DLD1 (cell line): ENCODE data around the gene PSMB5.

Source experiments
- in situ Hi-C: cut with HindIII; loops from 2 replicates; pipeline ENCODE4 v1.10.0; 2017; ENCODE audit warnings: low sequenced_read_pairs

PSMB5 gene

GRCh38 chr14:23060536-23061260 is 26.0 kb upstream of the PSMB5 start:
- in situ Hi-C loops, result no loop called here

- in situ Hi-C loops, result no loop called here
Measured at GRCh38 chr14:23058654-23059504, 24.2 kb upstream of the PSMB5 start.

- in situ Hi-C loops, result no loop called here
Measured at GRCh38 chr14:23057757-23058653, 23.3 kb upstream of the PSMB5 start.

- in situ Hi-C loops, result no loop called here
Measured at GRCh38 chr14:23056956-23057756, 22.5 kb upstream of the PSMB5 start, which contains the start of gene CDH24. Gene CDH24, minus strand, starts transcription at chr14:23057520. Its CDS starts 1,787 bp downstream, at chr14:23055733.

- in situ Hi-C loops, result no loop called here
Measured at GRCh38 chr14:23056145-23056955, 21.6 kb upstream of the PSMB5 start.

GRCh38 chr14:23055621-23056144 is 21.0 kb upstream of the PSMB5 start:
- in situ Hi-C loops, result no loop called here

GRCh38 chr14:23055147-23055550 is 20.4 kb upstream of the PSMB5 start:
- in situ Hi-C loops, result no loop called here

- in situ Hi-C loops, result no loop called here
Measured at GRCh38 chr14:23054000-23054811, 19.5 kb upstream of the PSMB5 start.

GRCh38 chr14:23053426-23053825 is 18.7 kb upstream of the PSMB5 start:
- in situ Hi-C loops, result no loop called here

- in situ Hi-C loops, result no loop called here
Measured at GRCh38 chr14:23052671-23053070, 18.0 kb upstream of the PSMB5 start.

GRCh38 chr14:23052182-23052623 is 17.5 kb upstream of the PSMB5 start:
- in situ Hi-C loops, result no loop called here

- in situ Hi-C loops, result no loop called here
Measured at GRCh38 chr14:23051141-23052057, 16.7 kb upstream of the PSMB5 start.

- in situ Hi-C loops, result no loop called here
Measured at GRCh38 chr14:23049011-23049410, 14.3 kb upstream of the PSMB5 start.

- in situ Hi-C loops, result no loop called here
Measured at GRCh38 chr14:23047751-23048693, 13.3 kb upstream of the PSMB5 start.

GRCh38 chr14:23047034-23047634 is 12.4 kb upstream of the PSMB5 start:
- in situ Hi-C loops, result no loop called here
